Thymus (tissue), 11 donors: ENCODE measurements around the gene IKZF2. TPM values are rescaled to one million over a fixed set of nuclear protein-coding genes. Genes with fewer than 3 reads are reported as not detected.

Source experiments
- DNase-seq, 9 donors: peaks; one replicate each; pipeline ENCODE4 v3.0.0-alpha.2; 2013; ENCODE audit warnings: low spot score in 9 of 9, low read depth in 6 of 9, missing footprints in 1 of 9
- H3K27ac ChIP-seq, 2 donors: one replicate each; pipeline ENCODE4 v1.5.1; 2013; ENCODE audit warnings: control low read depth in 1 of 2, low read depth in 1 of 2, low read length in 1 of 2, mild to moderate bottlenecking in 1 of 2, moderate library complexity in 1 of 2
- H3K27me3 ChIP-seq, 2 donors: one replicate each; pipeline ENCODE4 v1.5.1; 2013; ENCODE audit warnings: low read length in 1 of 2; ENCODE audit not compliant: control insufficient read depth in 2 of 2, insufficient read depth in 1 of 2
- H3K36me3 ChIP-seq, 2 donors: one replicate each; pipeline ENCODE4 v1.5.1; 2013; ENCODE audit warnings: low read length in 1 of 2, mild to moderate bottlenecking in 1 of 2, moderate library complexity in 1 of 2; ENCODE audit not compliant: control insufficient read depth in 2 of 2, insufficient read depth in 2 of 2
- H3K4me1 ChIP-seq, 2 donors: one replicate each; pipeline ENCODE4 v1.5.1; 2013; ENCODE audit warnings: low read length in 2 of 2; ENCODE audit not compliant: control insufficient read depth in 2 of 2, insufficient read depth in 2 of 2
- H3K4me3 ChIP-seq, 2 donors: one replicate each; pipeline ENCODE4 v1.5.1; 2013; ENCODE audit warnings: low read length in 2 of 2, control low read depth in 1 of 2, mild to moderate bottlenecking in 1 of 2
- H3K9me3 ChIP-seq, 2 donors: one replicate each; pipeline ENCODE4 v1.5.1; 2013; ENCODE audit warnings: low read length in 1 of 2, mild to moderate bottlenecking in 1 of 2; ENCODE audit not compliant: control insufficient read depth in 2 of 2, insufficient read depth in 1 of 2
- WGBS: extraction: QIAGEN DNeasy Blood & Tissue Kit; methylation state at CpG from one replicate; pipeline ENCODE4 v1.1.7; 2013; 5-methylcytosine and 5-hydroxymethylcytosine counted together
- polyA plus RNA-seq: library from polyadenylated mRNA; stranded (reverse); fragments of 200-250 nt; gene quantifications from one replicate; pipeline ENCODE4 v1.2.3, GENCODE V29; 2013
- total RNA-seq: library from RNA; stranded (reverse); fragments of 120-200 nt; gene quantifications from one replicate; pipeline ENCODE4 v1.2.4, GENCODE V29; 2013
- donor health status: healthy.

The IKZF2 gene
- total and polyA plus RNA-seq, 2 donors: 19.2 to 158 TPM

DNA sequence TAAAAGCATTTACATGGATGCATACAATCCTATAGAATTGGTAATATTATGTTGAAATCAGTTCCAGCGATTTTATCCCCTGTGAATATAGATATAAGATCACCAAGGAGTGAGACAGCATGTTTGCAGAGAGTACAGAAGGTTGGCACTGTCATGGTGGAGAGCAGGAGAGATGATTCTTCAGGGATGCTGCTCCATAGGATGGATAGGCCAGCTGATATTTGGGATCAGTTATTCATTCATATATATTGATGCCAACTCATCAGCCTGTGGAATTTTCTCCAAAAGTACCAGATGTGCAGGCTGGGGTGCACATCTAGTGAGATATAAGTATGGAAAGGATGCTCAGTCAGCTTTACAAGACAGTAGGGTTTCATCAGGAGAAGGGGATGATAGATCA, 139.9 kb downstream of the IKZF2 start:
- H3K9me3 ChIP-seq: no peaks in the 10 kb centered on the region

DNA sequence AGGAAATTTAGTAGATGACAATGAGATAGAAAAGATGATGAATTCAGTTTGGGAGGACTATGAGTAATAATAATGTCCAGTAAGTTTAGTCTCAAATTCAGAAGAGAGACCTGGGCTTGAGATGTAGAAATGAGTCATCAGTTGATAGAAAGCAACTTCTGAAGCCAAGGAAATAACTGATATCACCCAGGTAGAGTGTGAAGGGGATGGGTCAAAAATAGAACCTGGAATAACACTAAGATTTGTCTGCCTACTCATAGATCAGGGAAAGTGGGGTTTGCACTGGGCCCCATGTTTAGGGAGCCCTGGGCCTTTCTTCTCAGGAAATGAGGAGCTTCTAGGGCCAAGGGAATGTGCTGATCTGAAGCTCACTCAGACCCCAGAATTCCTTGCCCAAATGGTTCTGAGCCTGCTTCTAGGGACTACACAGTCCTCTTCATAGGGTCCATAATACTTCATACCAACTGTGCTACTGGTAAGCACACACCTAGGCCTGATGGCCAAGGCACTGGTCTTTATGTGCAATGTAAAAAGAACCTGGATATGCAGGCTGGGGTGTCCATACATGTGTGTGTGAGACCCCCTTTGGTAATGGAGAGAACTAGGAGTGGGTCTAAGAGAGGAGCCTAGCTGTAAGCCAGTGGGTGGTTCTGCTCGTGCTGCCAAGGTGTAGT, 141.2 kb downstream of the IKZF2 start:
- no peak overlapping the region for H3K27ac ChIP-seq
- H3K36me3 ChIP-seq: peaks cover 24 to 93% of the 10 kb centered on the region in 2 donors
- WGBS: 93% methylated on average over 1 of the region's 1 CpG
- no peaks in the 10 kb centered on the region for H3K9me3 ChIP-seq
- no peaks in the 10 kb centered on the region for H3K27me3 ChIP-seq
- no peaks in the 10 kb centered on the region for H3K4me1 ChIP-seq
- H3K4me3 ChIP-seq: no peak overlapping the region
- DNase-seq: no peak

More for the DNA sequence above, 139.9 kb downstream of the IKZF2 start:
- Histone ChIP-seq H3K36me3 (peaks cover 24 to 92% of the 10 kb centered on the region in 2 donors), H3K27me3 (no peaks in the 10 kb centered on the region), H3K4me3 (no peak overlapping the region), H3K27ac (no peak overlapping the region), H3K4me1 (no peaks in the 10 kb centered on the region)
- no peak for DNase-seq
- WGBS: 96% methylated on average over 1 of the region's 1 CpG

DNA sequence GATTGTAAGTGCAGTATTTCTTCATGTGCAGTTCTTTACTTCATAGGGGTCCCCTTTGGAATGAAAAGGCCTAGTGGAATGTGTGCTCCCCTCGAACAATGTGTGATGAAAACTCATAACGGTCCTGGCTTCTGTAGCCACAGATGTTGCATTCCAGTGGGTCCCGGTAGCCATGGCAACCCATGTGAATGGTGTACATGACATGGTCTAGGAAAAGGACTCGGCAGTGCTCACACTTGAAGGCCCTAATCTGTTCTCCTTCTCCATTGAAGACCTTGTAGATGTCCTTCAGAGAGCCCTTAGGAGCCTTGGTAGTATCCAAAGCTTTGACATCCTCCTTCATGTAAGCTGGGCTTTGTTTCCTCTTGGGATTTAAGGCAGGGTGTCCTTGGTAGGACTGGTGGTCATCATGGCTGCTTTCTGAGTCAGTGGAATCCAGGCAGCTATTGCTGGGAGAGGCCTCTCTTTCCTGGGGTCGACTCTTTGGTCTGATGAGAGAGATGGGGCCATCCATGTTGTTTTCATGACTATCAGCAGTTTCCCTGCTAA, 144.0 kb downstream of the IKZF2 start:
- Histone ChIP-seq H3K9me3 (no peaks in the 10 kb centered on the region), H3K27me3 (no peaks in the 10 kb centered on the region), H3K27ac (no peak overlapping the region), H3K4me3 (no peak overlapping the region), H3K36me3 (peaks cover 24 to 75% of the 10 kb centered on the region in 2 donors), H3K4me1 (peaks cover 0 to 4% of the 10 kb centered on the region in 2 donors)
- DNase-seq: no peak
- 97% methylated on average over 5 of the region's 5 CpGs for WGBS

DNA sequence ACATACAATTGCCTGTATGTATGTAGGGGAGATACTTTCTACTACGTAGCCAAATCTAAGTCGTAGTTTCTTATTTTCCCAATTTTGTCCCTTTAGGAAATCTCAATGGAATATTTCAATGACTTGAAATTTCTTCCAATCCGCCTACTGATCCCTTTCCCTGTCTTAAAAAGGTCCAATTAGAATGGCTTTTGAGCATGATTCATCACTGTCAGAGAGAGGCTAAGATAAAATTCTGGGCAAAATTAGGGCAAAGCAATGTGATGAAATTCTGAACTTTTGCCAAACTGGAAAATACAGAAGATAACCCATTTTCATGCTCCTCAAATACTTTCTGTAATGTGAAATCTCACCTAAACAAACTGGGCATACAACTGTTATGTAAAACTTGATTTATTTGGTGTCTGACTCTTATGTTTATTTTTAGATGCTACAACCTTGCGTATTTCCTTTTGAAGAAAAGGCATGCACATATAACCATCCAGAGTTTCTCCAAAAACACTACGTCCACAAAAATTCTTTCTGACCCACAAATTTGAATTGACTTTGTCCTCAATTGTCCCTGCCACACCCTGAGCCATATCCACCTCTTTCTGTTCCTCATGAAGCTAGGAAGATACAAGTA, 147.1 kb downstream of the IKZF2 start:
- no peak overlapping the region for H3K4me3 ChIP-seq
- H3K27ac ChIP-seq: no peak overlapping the region
- no peak for DNase-seq
- WGBS: 95% methylated on average over 5 of the region's 5 CpGs
- H3K36me3 ChIP-seq: peaks cover 14 to 48% of the 10 kb centered on the region in 2 donors
- H3K27me3 ChIP-seq: no peaks in the 10 kb centered on the region
- H3K9me3 ChIP-seq: no peaks in the 10 kb centered on the region
- H3K4me1 ChIP-seq: peaks cover 0 to 4% of the 10 kb centered on the region in 2 donors

DNA sequence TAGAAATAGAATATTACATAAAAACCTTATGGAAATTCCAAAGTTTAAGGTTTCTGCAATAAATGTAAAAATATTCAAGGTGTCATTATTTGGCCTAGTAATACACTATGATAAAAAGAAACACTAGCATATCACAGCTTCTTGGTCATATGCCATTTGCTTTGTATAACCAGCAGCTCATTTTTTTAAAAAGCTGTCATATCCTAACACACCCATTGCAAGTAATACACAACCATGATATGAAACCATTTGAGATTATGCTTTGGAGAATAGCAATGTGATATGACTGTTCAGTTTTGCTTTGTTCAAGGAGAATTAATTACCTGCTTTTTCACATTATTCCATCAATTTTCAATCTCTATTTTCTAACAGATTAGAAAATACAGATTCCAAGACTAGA, 149.0 kb downstream of the IKZF2 start:
- Histone ChIP-seq H3K27ac (no peak overlapping the region), H3K4me1 (peaks cover 0 to 4% of the 10 kb centered on the region in 2 donors), H3K4me3 (no peak overlapping the region), H3K9me3 (no peaks in the 10 kb centered on the region), H3K27me3 (no peaks in the 10 kb centered on the region), H3K36me3 (peaks cover 4 to 35% of the 10 kb centered on the region in 2 donors)
- no peak for DNase-seq

DNA sequence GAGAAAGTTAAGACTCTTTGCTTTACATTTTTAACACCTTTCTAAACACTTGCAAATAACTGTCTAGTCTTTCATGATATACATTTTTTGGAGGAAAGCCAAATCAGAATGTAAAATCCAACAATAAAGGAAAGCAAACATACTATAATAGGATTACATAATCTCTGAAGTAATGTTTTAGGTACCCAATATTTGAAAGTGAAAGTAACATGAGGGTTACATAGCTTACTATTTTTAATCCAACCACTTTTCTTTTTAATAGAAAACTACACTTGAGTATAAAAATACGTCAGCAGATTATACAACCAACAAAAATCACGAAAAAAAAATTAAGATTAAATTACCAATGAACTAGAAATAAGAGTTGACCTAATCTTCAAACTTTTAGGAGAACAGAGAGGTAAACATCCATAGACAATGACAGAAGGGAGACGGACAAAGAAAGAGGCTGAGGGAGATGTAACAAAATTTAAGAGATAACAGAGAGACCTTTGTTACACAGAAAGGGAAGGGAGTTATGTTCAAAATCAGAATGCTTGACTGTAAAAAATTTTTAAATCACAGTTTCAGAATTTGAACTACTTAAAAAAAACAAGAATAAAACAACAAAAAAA, 150.0 kb downstream of the IKZF2 start:
- DNase-seq: no peak
- H3K4me1 ChIP-seq: peaks cover 0 to 4% of the 10 kb centered on the region in 2 donors
- WGBS: 25% methylated on average over 3 of the region's 3 CpGs
- peaks cover 0 to 31% of the 10 kb centered on the region in 2 donors for H3K36me3 ChIP-seq
- H3K9me3 ChIP-seq: no peaks in the 10 kb centered on the region
- H3K27ac ChIP-seq: no peak overlapping the region
- H3K27me3 ChIP-seq: no peaks in the 10 kb centered on the region
- no peak overlapping the region for H3K4me3 ChIP-seq

DNA sequence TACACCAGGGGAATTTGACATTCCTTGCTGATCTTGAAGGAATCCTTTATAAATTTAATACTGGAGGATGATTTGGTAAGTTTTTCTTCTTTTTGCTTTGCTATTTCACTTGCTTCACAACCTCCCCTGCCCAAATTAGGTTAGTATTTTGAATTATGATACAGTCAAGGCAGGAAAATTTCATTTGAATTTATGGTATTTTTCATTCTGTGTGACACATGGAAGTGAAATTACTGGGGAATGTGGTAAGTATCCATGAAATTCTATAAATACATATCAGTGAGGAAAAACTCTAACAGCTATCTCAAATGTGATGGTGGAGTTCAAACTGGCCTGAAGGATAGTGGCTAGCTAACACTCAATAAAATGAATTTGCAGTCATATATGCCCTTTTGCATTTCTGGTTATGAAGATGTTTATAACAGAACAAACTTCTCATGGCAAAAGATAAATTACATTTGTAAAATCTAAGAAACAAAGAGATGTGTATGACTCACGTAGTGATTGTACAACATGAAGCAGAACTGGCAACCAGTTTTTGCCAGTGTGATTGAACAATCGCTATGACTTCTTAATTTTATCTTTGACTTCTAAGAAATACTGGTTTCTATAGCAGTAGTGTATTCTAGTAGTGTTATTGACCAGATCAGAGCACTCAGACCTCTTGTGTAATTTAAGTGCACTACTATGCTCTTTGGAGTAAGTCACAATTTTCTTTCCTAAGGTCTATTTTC, 152.6 kb downstream of the IKZF2 start:
- peaks cover 0 to 22% of the 10 kb centered on the region in 2 donors for H3K36me3 ChIP-seq
- no peak overlapping the region for H3K27ac ChIP-seq
- no peaks in the 10 kb centered on the region for H3K9me3 ChIP-seq
- no peaks in the 10 kb centered on the region for H3K27me3 ChIP-seq
- WGBS: 95% methylated on average over 2 of the region's 2 CpGs
- H3K4me3 ChIP-seq: no peak overlapping the region
- no peaks in the 10 kb centered on the region for H3K4me1 ChIP-seq
- no peak for DNase-seq

DNA sequence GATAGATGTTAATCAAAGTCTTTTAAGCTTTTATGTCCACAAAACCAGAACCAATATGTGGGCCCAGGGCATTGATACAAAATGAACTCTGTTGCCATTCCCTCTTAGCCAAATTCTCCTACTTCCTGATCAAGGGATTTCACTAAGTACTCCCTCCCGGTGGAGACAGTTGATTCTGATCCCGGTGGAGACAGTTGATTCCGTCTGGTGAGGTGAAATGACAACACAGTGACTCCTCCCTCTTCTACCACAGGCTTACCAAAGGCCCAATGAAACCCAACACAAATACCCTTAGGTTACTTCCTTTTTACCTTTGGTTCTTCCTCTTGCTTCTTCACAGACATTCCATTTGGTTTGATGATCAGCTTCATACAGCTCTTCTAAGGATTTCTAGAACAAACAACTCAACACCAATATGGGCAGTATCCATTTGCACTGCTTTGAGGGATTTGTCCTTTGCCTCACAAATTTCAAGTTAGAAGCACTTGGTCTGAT, 153.8 kb downstream of the IKZF2 start:
- H3K4me1 ChIP-seq: no peaks in the 10 kb centered on the region
- no peaks in the 10 kb centered on the region for H3K9me3 ChIP-seq
- no peaks in the 10 kb centered on the region for H3K27me3 ChIP-seq
- 94% methylated on average over 3 of the region's 3 CpGs for WGBS
- no peak overlapping the region for H3K4me3 ChIP-seq
- H3K36me3 ChIP-seq: peaks cover 0 to 28% of the 10 kb centered on the region in 2 donors
- H3K27ac ChIP-seq: peak overlapping the region in 1 of 2 donors; percentile 20
- DNase-seq: no peak
